DMS53 treated with DMSO at 0.1 percent for 48 hours (cell line): ENCODE data around the gene LAT.
"Not testable (repeated sequence)": the region's sequence is repeated elsewhere in the genome, so short reads cannot be mapped to it uniquely, and the experiment has no call there.

Experiments
- DNase-seq: peaks from one replicate; lab custom pipeline; 2025; ENCODE audit not compliant: unreplicated experiment; lab: John Stamatoyannopoulos, UW

The LAT gene

GRCh38 chr16:28977703-28978662, 6.9 kb upstream of the LAT start:
- DNase-seq, result peak; percentile 0

- DNase-seq, result not testable (repeated sequence)
Observed at GRCh38 chr16:28980330-28980729, 4.5 kb upstream of the LAT start.

GRCh38 chr16:28980929-28981328, 3.9 kb upstream of the LAT start:
- no peak for DNase-seq

GRCh38 chr16:28981517-28981916, 3.3 kb upstream of the LAT start:
- no peak for DNase-seq

GRCh38 chr16:28982418-28982817, 2.4 kb upstream of the LAT start:
- no peak for DNase-seq

GRCh38 chr16:28982949-28983348, 1.9 kb upstream of the LAT start:
- no peak for DNase-seq

GRCh38 chr16:28983644-28984043, 1.2 kb upstream of the LAT start:
- no peak for DNase-seq

GRCh38 chr16:28984091-28984490, 761 bp upstream of the LAT start:
- DNase-seq, result no peak

- no peak for DNase-seq
Observed at GRCh38 chr16:28985211-28986041, 574 bp downstream of the LAT start.

DNA sequence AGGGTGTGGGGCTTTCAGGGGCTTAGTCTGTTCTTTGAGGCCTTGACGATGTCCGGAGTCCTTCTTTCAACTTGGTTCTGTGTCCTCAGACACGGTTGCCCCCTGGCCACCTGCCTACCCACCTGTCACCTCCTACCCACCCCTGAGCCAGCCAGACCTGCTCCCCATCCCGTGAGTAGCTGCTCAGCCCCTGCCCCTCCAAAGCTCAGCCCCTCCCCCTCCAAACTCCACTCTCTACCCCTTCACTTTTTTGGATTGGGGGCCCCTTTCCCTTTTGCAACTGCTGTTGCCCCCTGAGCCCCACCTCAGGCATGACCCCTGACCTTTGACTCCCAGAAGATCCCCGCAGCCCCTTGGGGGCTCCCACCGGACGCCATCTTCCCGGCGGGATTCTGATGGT, 1.2 kb downstream of the LAT start:
- DNase-seq, result no peak

DNA sequence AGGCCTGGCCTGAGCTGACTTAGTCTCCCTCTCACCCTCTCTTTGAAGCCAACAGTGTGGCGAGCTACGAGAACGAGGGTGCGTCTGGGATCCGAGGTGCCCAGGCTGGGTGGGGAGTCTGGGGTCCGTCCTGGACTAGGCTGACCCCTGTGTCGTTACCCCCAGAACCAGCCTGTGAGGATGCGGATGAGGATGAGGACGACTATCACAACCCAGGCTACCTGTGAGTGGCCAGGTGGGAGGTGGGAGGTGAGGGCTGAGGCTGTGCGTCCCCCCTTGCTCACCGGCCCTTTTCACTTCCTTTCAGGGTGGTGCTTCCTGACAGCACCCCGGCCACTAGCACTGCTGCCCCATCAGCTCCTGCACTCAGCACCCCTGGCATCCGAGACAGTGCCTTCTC, 1.6 kb downstream of the LAT start:
- DNase-seq, result no peak

GRCh38 chr16:28987170-28987853, 2.5 kb downstream of the LAT start:
- DNase-seq, result no peak

GRCh38 chr16:28989363-28989762, 4.5 kb downstream of the LAT start:
- DNase-seq, result no peak

GRCh38 chr16:28990375-28991040, 5.7 kb downstream of the LAT start:
- DNase-seq, result no peak

DNA sequence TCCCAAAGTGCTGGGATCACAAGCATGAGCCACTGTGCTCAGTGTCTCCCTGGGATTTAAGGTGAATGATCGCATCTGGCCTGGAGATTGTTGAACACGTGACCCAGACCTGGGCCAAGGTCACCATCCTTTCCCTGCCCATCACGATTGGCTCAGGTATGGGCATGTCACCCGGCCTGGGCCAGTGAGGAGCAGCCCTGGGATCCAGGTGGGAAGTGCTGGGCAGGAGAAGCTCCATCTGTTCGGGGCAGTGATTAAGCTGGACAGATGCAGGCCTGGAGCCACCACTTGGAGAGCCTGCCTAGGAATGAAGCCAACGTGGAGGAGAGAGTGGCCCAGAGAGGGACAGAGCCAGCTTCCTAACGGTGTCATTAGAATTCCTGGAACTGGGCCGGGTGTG, 6.8 kb downstream of the LAT start:
- DNase-seq, result no peak

GRCh38 chr16:28992496-28992895, 7.6 kb downstream of the LAT start:
- no peak for DNase-seq

GRCh38 chr16:28998837-28999236, 14.0 kb downstream of the LAT start:
- no peak for DNase-seq

GRCh38 chr16:28999577-28999976, 14.7 kb downstream of the LAT start:
- no peak for DNase-seq

DNA sequence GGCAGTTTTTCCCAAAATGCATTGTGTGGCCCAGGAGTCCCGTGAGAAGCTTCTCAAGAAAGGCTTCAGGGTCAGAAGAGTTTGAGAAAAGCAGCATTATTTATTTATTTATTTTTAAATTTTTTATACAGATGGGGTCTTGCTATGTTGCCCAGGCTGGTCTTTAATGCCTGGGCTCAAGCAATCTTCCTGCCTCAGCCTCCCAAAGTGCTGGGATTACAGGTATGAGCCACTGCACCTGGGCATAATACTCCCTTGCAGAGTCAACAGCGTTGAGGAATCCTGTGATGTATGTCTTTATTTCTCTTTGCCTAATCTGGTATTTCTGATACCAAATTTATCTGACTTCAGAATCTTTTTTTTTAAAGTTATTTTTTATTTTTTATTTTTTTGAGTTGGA, 15.2 kb downstream of the LAT start:
- DNase-seq, result no peak

GRCh38 chr16:29004496-29005139, 19.8 kb downstream of the LAT start:
- not testable (repeated sequence) for DNase-seq
